WERI-Rb-1 (cell line): ENCODE data around the gene CAPRIN2.

Experiments
- DNase-seq: peaks from one replicate; pipeline ENCODE4 v3.0.0-alpha.2; 2020
- H3K27ac ChIP-seq: fragments of 250-450 bp; sonication (Bioruptor Pico); 2 replicates; pipeline ENCODE4 v1.5.1; 2020; ENCODE audit warnings: mild to moderate bottlenecking, moderate library complexity
- H3K27me3 ChIP-seq: fragments of 250-450 bp; sonication (Bioruptor Pico); 2 replicates; pipeline ENCODE4 v1.5.1; 2021; ENCODE audit warnings: mild to moderate bottlenecking, low read depth, moderate library complexity; ENCODE audit not compliant: insufficient read depth, severe bottlenecking
- H3K36me3 ChIP-seq: fragments of 250-450 bp; sonication (Bioruptor Pico); 2 replicates; pipeline ENCODE4 v1.5.1; 2020; ENCODE audit warnings: mild to moderate bottlenecking, moderate library complexity
- H3K4me3 ChIP-seq: 2 replicates; pipeline ENCODE4 v1.5.1; 2011; ENCODE audit warnings: low read depth, mild to moderate bottlenecking, control low read depth, low read length
- H3K9me3 ChIP-seq: fragments of 250-450 bp; sonication (Bioruptor Pico); 2 replicates; pipeline ENCODE4 v1.5.1; 2021; ENCODE audit warnings: mild to moderate bottlenecking, moderate library complexity; ENCODE audit not compliant: severe bottlenecking
- CTCF ChIP-seq: IDR thresholded peaks from 2 replicates; pipeline ENCODE4 v1.5.1; 2011; ENCODE audit warnings: low read depth, mild to moderate bottlenecking, control low read depth, inconsistent platforms, low read length

CAPRIN2 gene

GRCh38 chr12:30757316-30757715, 2.6 kb upstream of the CAPRIN2 start:
- H3K9me3 ChIP-seq = no peaks in the 10 kb centered on the region
- no peak for DNase-seq
- no peak overlapping the region for H3K4me3 ChIP-seq
- no peaks in the 10 kb centered on the region for H3K36me3 ChIP-seq
- no peaks in the 10 kb centered on the region for H3K27me3 ChIP-seq
- TF ChIP-seq CTCF = no peak
- H3K27ac ChIP-seq = no peak overlapping the region

GRCh38 chr12:30756074-30756473, 1.3 kb upstream of the CAPRIN2 start:
- TF ChIP-seq CTCF = no peak
- DNase-seq = no peak

GRCh38 chr12:30755395-30755762, 628 bp upstream of the CAPRIN2 start:
- H3K9me3 ChIP-seq = no peaks in the 10 kb centered on the region
- H3K4me3 ChIP-seq = peak overlapping the region; percentile 75
- peak overlapping the region; percentile 67 for H3K27ac ChIP-seq
- no peaks in the 10 kb centered on the region for H3K36me3 ChIP-seq
- no peaks in the 10 kb centered on the region for H3K27me3 ChIP-seq
- TF ChIP-seq CTCF = no peak
- DNase-seq = no peak

More at GRCh38 chr12:30756074-30756473, 1.3 kb upstream of the CAPRIN2 start:
- no peaks in the 10 kb centered on the region for H3K27me3 ChIP-seq
- no peak overlapping the region for H3K27ac ChIP-seq
- H3K9me3 ChIP-seq = no peaks in the 10 kb centered on the region
- no peaks in the 10 kb centered on the region for H3K36me3 ChIP-seq
- no peak overlapping the region for H3K4me3 ChIP-seq

GRCh38 chr12:30754383-30754749, 385 bp downstream of the CAPRIN2 start:
- TF ChIP-seq CTCF = no peak
- H3K36me3 ChIP-seq = no peaks in the 10 kb centered on the region
- peak overlapping the region; percentile 75 for H3K27ac ChIP-seq
- H3K9me3 ChIP-seq = no peaks in the 10 kb centered on the region
- H3K27me3 ChIP-seq = no peaks in the 10 kb centered on the region
- no peak for DNase-seq
- H3K4me3 ChIP-seq = peak overlapping the region; percentile 72

- H3K27me3 ChIP-seq = no peaks in the 10 kb centered on the region
- TF ChIP-seq CTCF = no peak
- no peak for DNase-seq
- H3K27ac ChIP-seq = peak overlapping the region; percentile 75
- H3K9me3 ChIP-seq = no peaks in the 10 kb centered on the region
- peak overlapping the region; percentile 72 for H3K4me3 ChIP-seq
- H3K36me3 ChIP-seq = no peaks in the 10 kb centered on the region
These were observed 884 bp downstream of the CAPRIN2 start for GRCh38 chr12:30753751-30754382.

- TF ChIP-seq CTCF = peak; percentile 44
- Histone ChIP-seq H3K27ac (no peak overlapping the region), H3K36me3 (no peaks in the 10 kb centered on the region), H3K27me3 (no peaks in the 10 kb centered on the region), H3K9me3 (no peaks in the 10 kb centered on the region), H3K4me3 (no peak overlapping the region)
- DNase-seq = peak; percentile 16
These were observed 1.5 kb downstream of the CAPRIN2 start for GRCh38 chr12:30753233-30753632.
